T-helper 2 cell treated with Interferon-gamma antibody and Interleukin-4, amounts not matched to agents 100 ng/mL and 5 ng/mL, for 36 hours (primary cell): ENCODE measurements around the gene DIP2A. TPM values are rescaled to one million over a fixed set of nuclear protein-coding genes. Genes with fewer than 3 reads are reported as not detected.
"Not testable (repeated sequence)": the region's sequence is repeated elsewhere in the genome, so short reads cannot be mapped to it uniquely, and the experiment has no call there.

Experiments
- intact Hi-C: fragments of 100-400 bp; cut with micrococcal nuclease; formaldehyde crosslinking; loops from one replicate; pipeline ENCODE4 v1.15.1; 2023
- total RNA-seq: library from RNA; stranded (reverse); gene quantifications from 2 replicates; pipeline ENCODE4 v1.2.3, GENCODE V29; 2022

The DIP2A gene
- total RNA-seq, 1 donor from 2014 or later: 47.6 TPM

DNA sequence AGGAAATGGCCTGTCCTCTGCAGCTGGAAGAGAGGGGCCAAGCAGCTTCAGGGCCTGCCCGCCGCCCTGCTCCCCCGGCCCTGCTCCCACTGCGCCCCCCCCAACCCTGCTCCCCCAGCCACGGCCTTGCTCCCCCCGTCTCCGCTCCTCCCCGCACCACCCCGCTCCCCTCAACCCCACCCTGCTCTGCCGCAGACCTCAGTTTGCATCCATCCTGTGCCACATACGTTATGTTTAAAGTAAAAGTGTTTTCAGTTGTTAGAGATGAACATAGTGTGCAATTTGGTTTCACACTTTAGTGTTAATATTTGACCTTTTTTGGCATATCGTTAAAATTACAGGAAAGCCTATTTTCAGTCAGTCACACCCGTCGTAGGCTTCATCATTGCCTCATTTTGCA, 34.1 kb upstream of the DIP2A start:
- intact Hi-C loops: no loop called here

- intact Hi-C loops: no loop called here
Observed at GRCh38 chr21:46425041-46425440, 33.6 kb upstream of the DIP2A start.

DNA sequence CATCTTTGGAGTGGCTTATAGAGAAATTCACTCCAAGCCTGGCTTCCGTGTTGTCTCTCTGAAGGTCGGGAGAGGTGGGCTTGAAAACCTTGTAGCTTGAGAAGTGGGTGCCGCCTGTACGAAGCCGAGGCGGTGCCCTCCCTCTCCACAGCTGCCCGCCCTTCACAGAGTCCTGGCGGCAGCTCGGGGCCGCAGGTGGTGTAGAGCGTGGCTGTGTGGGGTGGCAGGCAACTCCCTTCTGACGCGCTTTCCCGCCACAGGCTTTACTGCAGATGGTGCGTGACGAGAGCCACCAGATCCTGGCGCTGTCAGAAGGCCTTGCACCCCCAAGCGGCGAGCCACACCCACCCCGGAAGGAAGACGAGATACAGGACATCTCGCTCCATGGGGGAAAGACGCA, 33.1 kb upstream of the DIP2A start:
- intact Hi-C loops: no loop called here

- intact Hi-C loops: no loop called here
Observed at GRCh38 chr21:46426313-46427046, 32.2 kb upstream of the DIP2A start.

- intact Hi-C loops: no loop called here
Observed at GRCh38 chr21:46427516-46427915, 31.2 kb upstream of the DIP2A start.

DNA sequence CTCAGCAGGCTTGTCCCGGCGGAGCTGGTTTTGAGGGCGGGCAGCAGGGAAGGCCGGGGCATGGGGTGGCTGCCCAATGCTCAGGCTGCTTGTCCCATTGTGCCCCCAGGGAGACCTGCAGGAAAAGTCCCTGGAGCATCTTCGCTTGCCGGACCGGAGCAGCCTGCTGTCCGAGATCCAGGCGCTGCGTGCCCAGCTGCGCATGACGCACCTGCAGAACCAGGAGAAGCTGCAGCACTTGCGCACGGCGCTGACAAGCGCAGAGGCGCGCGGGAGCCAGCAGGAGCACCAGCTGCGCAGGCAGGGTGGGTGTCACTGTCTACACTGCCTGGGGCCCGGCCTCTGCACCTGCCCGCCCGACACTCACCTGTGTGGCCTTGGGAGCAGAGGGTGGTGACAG, 30.4 kb upstream of the DIP2A start:
- intact Hi-C loops: no loop called here

DNA sequence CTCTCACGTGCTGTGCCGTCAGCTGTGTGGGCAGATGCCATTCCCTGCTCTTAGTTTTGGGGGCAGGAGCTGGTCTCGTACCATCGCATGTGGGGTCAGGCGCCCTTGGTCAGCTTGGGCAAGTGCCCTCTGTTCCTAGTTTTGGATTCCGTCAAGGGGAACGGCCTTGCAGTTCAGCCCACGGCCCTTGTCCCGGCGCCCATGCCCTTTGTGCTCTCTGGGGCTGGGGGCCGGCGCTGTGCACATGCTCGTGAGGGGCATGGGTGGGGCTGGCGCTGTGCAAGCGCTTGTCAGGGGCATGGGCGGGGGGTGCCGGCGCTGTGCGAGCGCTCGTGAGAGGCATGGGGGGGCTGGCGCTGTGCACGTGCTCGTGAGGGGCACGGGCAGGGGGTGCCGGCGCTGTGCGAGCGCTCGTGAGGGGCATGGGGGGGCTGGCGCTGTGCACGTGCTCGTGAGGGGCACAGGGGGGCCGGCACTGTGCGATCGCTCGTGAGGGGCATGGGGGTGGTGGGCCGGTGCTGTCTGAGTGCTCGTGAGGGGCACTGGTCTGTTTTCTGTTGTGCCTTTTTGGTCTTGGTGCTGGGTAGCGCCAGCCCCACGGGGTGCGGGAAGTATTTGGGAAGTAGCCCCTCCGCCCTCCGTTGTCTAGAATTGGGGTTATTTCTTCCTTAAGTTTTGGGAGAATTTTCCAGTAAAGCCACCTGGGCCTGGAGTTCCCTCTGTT, 29.5 kb upstream of the DIP2A start:
- intact Hi-C loops: no loop called here

DNA sequence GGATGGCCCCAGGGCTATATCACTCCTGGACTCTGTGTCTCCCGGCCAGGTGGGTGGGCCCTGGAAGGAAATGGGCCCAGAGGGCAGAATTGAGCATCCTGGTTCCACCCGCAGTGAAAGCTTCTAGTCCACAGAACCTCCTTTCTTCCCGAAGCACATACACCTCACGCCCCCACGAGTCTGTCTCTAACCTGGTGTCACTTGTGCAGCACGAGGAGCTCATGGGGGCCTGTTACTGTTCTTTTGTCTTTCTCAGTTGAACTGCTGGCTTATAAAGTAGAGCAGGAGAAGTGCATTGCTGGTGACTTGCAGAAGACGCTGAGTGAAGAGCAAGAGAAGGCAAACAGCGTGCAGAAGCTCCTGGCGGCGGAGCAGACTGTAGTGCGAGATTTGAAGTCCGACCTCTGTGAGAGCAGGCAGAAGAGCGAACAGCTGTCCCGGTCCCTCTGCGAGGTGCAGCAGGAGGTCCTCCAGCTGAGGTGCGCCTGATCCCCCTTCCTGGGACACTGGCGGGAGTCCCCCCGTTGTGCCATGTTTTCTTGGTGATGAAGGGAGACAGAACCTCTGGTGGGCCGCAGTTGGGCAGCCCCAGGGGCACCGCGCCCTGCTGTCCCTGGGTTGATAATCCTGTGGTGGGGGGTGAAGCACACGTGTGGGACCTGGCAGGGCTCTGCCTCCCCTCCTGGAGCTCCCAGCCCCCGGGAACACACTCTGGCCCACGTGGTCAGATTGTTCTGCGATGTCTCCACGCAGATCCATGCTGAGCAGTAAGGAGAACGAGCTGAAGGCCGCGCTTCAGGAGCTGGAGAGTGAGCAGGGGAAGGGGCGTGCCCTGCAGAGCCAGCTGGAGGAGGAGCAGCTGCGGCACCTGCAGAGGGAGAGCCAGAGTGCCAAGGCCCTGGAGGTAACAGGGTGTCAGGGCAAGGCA, 28.7 kb upstream of the DIP2A start:
- intact Hi-C loops: no loop called here

GRCh38 chr21:46431448-46431847, 27.2 kb upstream of the DIP2A start:
- intact Hi-C loops: no loop called here

DNA sequence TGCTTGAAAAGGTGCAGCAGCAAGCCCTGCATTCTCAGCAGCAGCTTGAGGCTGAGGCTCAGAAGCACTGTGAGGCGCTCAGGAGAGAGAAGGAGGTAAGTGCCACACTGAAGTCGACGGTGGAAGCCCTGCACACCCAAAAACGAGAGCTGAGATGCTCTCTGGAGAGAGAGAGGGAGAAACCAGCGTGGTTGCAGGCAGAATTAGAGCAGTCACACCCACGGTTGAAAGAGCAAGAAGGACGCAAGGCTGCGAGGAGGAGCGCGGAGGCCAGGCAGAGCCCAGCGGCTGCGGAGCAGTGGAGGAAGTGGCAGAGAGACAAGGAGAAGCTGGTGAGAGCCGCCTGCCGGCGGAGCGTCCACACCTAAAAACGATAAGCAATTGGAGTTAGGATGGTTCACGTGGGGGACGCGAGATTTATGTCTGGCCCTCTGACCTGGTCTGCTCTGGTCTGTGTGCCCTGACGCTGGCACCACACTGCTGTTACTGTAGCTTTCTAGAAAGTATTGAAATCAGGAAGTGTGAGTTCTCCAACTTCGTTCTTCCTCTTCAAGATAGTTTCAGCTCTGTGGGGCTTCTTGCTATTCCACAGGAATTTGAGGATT, 26.7 kb upstream of the DIP2A start:
- intact Hi-C loops: no loop called here

GRCh38 chr21:46433116-46433515, 25.6 kb upstream of the DIP2A start:
- intact Hi-C loops: not testable (repeated sequence)

- intact Hi-C loops: no loop called here
Observed at GRCh38 chr21:46434322-46434958, 24.3 kb upstream of the DIP2A start.

- intact Hi-C loops: no loop called here
Observed at GRCh38 chr21:46435786-46436227, 22.9 kb upstream of the DIP2A start.

GRCh38 chr21:46436621-46437020, 22.1 kb upstream of the DIP2A start:
- intact Hi-C loops: no loop called here

- intact Hi-C loops: no loop called here
Observed at GRCh38 chr21:46437096-46437498, 21.6 kb upstream of the DIP2A start.

DNA sequence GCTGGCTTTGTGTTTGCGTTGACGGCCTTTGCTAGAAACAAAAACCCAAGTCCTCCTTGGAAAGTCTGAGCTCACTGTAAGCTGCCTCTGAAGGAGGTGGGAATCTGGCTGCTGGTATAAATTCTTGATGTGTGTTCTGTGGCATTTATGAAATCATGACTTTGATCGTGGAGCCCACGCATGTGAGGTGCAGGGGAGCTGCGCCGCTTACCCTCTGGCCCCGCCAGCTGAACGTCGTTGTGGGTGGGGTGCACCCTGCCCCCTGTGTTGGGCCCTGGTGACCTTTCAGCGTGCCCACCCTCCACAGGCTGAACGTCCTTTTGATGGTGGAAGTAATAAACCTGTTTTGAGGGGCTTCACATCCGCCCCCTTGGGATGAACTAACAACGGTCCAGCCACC, 21.2 kb upstream of the DIP2A start:
- intact Hi-C loops: no loop called here

- intact Hi-C loops: no loop called here
Observed at GRCh38 chr21:46438241-46438640, 20.4 kb upstream of the DIP2A start.

GRCh38 chr21:46439906-46440305, 18.8 kb upstream of the DIP2A start:
- intact Hi-C loops: no loop called here

DNA sequence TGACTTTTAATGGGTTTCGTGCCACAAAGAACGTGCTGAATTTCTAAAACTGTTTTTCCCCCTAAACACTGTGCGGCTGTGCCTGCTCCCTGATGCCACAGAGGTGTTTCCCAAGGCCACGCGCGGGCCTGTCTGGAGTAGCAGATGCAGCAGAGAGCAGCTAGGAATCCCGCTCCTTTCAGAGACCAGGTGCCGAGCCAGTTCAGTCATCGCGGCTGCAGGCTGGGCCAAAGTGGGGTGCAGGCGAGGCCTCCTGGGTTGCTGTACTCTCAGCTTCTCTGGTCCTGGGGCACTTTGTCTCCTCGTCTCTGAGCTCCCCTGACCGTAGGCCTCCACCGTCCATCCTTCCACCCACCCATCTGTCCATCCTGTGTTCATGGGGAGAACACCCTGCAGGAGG, 17.4 kb upstream of the DIP2A start:
- intact Hi-C loops: no loop called here

DNA sequence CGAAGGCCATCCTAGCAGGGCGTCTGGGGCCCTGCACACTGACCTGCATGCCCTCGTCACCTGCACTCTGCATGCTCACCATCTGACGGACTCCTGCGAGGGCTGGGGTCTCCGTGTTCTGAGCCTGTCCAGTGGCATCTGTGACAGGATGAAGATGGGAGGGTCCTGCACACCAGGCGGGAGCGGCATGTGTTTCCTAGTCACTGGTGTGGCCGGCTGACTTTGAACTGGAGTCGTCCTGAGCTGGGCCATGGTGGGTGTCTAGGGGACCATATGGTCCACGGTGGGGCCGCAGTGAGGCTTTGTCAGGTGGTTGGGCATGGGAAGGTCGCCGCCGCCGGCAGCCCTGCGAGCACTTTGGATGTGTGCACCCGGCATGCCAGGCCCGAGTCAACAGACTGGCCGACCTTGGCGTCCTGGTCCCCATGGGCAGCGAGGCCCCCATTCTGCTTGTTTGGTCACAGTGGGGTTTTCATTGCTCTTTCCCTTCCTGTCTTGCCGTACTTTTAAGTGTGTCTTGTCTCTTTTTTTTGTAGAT, 16.7 kb upstream of the DIP2A start:
- intact Hi-C loops: no loop called here

GRCh38 chr21:46442938-46443337, 15.8 kb upstream of the DIP2A start:
- intact Hi-C loops: no loop called here
